ENCODE results near the gene MTMR12.
"Not testable (repeated sequence)": the region's sequence is repeated elsewhere in the genome, so short reads cannot be mapped to it uniquely, and the experiment has no call there.

MTMR12 gene

DNA sequence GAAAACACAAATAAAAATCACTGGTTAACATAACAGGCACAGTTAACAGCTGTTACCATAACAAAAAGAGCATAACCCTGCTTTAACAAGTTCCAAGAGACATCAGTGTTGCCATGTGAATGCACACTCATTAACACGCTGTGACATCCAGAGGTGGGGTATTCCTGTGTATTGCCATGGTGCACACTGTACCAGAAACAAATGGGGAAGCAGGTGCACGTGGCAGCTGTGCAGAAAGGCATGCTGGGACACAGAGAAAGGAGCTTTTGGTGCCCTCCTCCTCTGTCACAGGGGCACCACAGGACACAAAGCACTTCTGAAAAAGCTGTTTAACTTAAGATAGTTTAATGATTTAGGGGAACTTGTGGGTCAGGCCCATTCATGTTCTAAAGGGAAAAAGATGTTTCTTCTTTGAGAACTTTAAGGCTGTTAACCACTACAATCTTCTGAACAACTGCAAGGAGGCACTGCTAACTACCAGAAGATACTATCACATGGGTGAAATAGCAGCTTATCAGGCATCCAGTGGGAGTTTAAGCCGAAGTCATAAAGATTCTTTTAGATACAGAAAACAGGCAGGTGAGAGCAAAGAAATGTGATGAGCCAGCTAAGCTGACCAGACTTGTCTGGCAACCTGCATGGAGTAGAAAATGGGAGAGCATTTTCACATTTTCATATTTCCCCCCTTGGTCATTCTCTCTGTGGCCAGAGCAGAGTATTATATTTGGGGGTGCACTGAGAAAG is 82.2 kb downstream of the MTMR12 start:
- no peak for DNase-seq

- no peak for DNase-seq
Observed at GRCh38 chr5:32229586-32229985, 83.2 kb downstream of the MTMR12 start.

GRCh38 chr5:32228816-32229215 is 83.9 kb downstream of the MTMR12 start:
- no peak for DNase-seq

GRCh38 chr5:32225445-32225844 is 87.3 kb downstream of the MTMR12 start:
- no peak for DNase-seq

- DNase-seq: no peak
Observed at GRCh38 chr5:32223972-32224609, 88.6 kb downstream of the MTMR12 start.

GRCh38 chr5:32222723-32223470 is 89.8 kb downstream of the MTMR12 start:
- no peak for DNase-seq

DNA sequence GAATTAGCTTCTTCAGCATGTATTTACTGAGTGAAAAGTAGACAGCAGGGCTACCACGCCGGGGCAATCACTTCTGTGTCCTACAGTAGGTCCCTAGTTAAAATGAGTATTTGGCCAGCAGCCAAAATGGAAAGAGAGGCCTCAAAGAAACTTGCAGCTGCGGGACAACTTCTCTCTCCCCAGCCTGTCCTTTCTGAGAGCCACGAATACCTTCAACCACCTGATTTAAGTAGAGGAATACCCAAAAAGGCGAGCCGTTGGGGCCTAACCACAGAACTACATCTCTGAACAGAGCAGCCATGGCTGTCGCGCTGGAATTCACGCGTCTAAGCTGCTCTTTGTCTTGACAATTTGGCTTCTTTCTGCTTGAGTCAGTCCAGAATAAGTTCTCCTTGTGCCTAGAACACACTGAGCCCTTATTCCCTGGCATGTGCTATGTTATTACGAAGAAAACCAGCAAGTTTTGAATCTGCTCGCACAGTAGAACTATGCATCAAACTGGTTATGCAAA is 94.8 kb downstream of the MTMR12 start:
- no peak for DNase-seq

DNA sequence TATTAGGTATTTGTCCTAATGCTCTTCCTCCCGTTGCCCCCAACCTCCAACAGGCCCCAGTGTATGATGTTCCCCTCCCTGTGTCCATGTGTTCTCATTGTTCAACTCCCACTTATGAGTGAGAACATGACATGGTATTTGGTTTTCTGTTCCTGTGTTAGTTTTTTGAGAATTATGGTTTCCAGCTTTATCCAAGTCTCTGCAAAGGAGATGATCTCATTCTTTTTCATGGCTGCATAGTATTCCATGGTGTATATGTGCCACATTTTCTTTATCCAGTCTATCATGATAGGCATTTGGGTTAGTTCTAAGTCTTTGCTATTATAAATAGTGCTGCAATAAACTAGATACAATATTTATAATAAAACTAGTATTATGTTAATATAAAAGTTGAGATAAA is 98.4 kb downstream of the MTMR12 start:
- not testable (repeated sequence) for DNase-seq

DNA sequence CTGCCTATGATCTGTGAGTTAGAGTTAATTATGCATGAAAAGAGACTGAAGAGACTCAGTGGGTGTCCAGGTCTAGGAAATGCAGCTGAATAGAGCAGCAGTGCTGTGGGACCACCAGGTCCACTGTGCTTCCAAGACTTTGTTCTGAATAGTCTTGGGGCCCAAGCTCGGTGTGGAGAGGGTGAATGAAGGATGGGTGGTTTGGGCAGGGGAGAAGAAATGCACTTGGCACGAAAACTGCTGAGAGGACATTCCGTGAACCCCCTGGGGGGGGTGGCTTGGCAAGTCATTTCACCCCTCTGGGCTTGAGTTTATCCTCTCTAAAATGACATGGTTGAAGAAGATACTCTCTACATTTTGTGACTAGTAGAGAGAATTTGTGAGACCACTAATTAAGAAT is 102.6 kb downstream of the MTMR12 start:
- no peak for DNase-seq

DNA sequence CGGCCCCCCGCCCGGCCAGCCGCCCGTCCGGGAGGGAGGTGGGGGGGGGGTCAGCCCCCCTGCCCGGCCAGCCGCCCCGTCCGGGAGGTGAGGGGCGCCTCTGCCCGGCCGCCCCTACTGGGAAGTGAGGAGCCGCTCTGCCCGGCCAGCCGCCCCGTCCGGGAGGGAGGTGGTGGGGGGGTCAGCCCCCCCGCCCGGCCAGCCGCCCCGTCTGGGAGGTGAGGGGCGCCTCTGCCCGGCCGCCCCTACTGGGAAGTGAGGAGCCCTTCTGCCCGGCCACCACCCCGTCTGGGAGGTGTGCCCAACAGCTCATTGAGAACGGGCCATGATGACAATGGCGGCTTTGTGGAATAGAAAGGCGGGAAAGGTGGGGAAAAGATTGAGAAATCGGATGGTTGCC is 103.9 kb downstream of the MTMR12 start:
- not testable (repeated sequence) for DNase-seq

DNA sequence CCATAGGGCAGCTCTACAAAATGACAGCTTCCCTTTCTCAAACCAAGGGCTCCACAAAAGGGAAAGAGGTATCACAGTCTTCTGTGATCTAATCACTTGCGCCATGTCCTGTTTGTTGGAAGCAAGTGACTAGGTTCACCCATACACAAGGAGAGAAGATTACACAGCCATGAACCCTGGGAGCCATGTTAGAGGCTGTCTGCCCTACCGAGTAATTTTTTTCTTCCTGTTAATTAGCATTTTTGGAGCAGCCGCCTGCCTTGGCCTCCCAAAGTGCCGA is 105.4 kb downstream of the MTMR12 start:
- DNase-seq: no peak

DNA sequence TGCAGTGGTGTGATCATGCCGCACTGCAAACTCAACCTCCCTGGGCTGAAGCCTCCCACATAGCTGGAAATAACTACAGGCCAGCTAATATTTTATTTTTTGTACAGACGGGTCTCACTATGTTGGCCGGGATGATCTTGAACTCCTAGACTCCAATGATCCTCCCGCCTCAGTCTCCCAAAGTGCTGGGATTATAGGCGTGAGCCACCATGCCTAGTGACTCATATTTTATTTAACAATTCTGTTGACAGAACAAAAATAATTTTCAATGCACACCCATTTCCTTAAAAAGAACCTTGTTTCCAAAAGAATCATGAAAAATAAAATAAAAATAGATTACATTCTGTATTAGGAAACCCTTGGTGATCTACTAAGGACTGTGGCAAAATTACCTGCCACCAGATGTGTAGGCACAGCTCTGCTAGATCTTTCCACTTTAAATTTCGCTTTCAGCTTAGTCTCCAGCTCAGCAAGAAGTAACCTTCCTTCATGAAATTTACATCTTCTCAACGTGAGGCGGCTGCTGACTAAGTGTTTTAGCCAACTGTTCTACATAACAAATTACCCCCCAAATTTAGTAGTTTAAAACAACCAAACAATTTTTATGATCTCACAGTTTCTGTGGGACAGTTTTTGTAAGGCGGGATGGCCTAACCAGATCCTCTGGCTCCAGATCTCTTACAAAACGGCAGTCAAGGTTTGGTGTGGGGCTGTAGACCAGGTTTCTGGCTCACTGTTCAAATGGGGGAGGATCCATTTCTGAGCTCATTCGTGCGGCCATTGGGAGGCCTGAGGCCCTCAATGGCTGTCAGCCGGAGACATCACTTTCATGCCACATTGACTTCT is 106.0 kb downstream of the MTMR12 start:
- DNase-seq: no peak

GRCh38 chr5:32206053-32206452 is 106.7 kb downstream of the MTMR12 start:
- no peak for DNase-seq

GRCh38 chr5:32202394-32202793 is 110.3 kb downstream of the MTMR12 start:
- DNase-seq: no peak

- DNase-seq: no peak
Observed at GRCh38 chr5:32201122-32201753, 111.5 kb downstream of the MTMR12 start.

GRCh38 chr5:32197032-32197431 is 115.7 kb downstream of the MTMR12 start:
- no peak for DNase-seq

DNA sequence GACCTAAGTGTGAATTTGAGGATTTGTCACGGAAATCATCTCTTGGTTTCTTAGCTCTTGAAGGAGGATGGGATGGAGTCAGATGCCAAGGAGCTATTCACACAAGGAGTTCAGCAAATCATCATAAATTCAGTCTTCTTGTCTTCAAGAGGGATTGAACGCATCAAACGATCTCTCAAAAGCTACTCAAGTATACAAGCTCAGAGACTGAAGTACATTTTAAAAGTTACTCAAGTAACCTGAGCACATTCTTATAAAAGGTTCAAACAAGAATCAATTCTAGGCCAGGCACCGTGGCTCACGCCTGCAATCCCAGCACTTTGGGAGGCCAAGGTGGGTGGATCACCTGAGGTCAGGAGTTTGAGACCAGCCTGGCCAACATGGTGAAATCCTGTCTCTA is 117.5 kb downstream of the MTMR12 start:
- DNase-seq: no peak

DNA sequence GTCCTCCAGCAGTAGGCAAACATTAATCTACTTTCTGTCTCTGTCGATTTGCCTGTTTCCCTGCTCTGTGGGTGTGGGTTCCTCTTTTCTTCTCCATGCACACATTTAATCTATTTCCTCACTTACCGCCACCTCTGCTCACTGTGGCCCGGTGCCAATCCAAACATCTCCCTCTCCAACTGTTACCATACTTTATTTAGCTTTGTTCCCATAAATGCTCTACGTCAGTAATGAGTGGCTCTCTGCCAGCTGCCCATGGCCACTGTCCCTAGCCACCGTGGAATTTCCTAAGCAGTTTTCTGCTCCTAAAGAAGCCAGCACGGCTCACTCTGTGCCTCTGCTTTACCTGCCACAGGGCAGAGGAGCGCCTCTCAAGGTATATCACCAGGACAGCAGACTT is 119.1 kb downstream of the MTMR12 start:
- no peak for DNase-seq

GRCh38 chr5:32190095-32190494 is 122.6 kb downstream of the MTMR12 start:
- no peak for DNase-seq

GRCh38 chr5:32187675-32188074 is 125.1 kb downstream of the MTMR12 start:
- DNase-seq: no peak

- no peak for DNase-seq
Observed at GRCh38 chr5:32182463-32183063, 130.2 kb downstream of the MTMR12 start.

Data from CD4-positive, alpha-beta T cell treated with Interleukin-12 subunit alpha and Interleukin-12 subunit beta, for 1 hour (primary cell).